NCI-H187 (cell line): ENCODE data around the gene FHOD3.

Experiments used
- DNase-seq, 2 experiments: peaks; one replicate each; lab custom pipeline; 2025; lab: John Stamatoyannopoulos, UW

FHOD3 gene

DNA sequence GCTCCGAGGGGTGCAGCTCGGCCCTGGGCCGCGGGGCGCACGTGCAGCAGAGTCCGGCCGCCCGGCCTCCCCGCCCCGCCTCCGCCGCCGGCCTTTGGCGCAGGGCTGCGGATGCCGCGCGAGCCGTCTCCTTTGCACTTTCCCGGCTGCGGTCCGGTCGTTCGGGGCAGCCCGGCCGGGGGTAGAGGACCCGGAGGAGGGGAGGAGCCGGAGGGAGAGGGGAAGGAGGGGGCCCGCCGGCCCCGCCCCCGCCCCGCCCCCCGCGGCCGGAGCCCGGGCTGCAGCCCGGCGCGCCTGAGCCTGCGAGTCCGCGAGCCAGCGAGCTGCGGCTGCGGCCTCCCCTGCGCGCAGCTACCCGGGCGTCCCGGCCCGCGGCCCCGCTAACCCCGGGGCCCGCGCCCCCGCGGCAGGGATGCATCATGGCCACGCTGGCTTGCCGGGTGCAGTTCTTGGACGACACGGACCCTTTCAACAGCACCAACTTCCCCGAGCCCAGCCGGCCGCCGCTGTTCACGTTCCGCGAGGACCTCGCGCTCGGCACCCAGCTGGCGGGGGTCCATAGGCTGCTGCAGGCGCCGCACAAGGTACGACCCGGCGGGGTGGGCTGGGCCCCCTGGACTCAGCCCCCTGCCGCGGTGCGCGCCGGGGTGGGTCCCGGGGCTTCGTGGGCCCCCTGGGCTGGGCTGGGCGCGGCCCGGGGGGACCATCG, at the start of gene FHOD3:
TSS of gene FHOD3 (plus strand) at position 297 of the 709 bp plus-strand sequence. CDS start at position 420, 123 bp downstream.
- DNase-seq = no peak

DNA sequence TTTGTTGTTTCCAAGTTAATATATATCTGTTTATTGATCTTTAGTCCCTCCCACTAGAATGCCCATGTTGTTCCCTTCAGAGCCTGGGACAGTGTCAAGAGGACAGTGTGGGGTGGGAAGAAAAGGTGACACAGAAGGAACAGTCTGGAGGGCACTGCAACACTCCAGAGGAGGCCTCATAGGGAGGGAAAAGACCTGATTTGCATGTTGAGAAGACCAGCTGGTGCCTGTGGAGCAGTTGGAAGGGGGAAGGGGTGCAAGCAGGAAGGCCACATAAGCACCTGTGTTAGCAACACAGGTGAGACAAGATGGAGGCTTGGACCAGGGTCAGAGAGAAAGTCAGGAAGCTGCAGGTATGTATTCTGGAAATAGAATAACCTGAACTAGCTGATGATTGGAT, 48.1 kb upstream of the FHOD3 start:
- no peak for DNase-seq

DNA sequence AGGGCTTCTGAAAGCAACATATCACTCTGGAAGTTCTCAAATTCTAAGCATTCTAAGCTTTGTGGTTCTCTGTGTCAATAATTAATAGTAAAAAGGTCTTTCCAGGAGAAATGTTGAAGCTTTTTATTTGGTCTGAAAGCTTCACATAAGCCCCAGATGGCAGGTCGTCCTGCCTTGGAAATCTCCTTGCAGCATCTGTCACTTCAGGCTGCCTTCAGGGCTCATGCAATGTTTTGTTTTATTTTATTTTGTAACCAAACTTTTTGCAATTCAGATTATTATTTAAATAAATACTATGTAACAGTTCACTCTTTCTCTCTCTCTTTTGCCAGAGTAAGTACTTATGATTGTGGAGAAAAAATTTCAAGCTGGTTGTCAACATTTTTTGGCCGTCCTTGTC, 46.7 kb upstream of the FHOD3 start:
- no peak for DNase-seq

DNA sequence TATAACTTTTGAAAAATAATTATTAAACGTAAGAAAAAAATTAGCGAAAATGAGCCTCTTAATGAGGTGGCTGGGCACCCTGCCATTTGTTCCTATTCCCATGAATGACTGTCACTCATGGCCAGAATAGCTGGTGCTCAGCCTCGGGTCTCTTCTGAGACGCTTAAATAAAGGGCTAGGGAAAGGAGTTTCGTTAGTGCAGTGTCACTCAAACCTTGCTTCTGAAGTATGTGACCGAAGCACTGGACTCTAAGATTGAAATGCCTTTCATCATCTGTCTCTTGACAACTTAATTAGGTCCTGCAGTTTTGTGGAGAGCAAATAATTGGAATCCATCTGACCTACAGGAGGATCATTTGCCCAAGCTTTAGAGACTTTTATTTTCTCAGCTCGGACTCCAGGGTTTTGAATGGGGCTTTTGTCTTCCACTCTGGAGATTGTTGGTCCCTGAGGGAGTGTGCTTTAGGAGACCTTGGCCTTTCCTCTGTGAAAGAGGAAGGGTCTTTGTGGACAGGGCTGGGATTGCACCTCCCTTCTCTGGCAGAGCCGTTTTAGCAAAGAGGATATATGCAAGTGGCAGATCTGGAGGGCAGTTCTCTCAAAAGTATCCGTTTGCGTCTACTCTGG, 42.3 kb upstream of the FHOD3 start:
- DNase-seq = no peak

- no peak for DNase-seq
Observed at GRCh38 chr18:36256094-36256493, 41.4 kb upstream of the FHOD3 start.

DNA sequence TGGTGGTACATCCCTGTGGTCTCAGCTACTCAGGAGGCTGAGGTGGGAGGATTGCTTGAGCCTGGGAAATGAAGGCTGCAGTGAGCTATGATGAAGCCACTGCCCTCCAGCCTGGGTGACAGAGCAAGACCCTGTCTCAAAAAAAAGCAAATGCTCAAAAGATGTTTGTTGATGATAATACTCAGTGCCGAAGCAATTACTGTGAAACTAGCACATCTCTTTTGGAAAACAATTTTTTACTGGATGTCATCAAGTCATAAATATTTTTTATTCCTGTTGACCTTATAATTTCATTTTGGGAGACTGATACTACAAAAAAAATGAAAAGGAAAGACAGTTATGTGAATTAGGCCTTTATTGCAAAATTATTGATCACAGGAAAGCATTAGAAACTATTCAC, 34.5 kb upstream of the FHOD3 start:
- no peak for DNase-seq

GRCh38 chr18:36264283-36264682, 33.2 kb upstream of the FHOD3 start:
- no peak for DNase-seq

DNA sequence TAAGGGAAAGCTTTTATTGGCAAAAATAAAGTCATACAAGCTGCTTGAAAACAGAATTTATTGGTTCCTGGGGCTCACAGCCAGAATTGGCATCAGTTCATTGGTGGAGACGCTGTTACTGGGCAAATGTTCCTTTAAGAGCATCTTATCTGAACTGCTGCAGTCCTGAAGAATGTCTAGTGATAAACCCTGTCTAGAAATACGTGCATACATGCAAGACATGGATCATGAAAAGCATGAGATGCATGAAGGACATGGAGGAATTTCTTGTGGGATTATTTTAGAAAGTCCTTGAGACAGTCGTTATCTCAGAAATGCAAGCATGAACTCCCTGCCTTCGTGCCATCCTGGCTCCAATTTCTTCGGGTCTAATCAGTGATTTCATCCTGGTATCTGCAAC, 32.5 kb upstream of the FHOD3 start:
- DNase-seq = no peak

GRCh38 chr18:36269157-36269556, 28.4 kb upstream of the FHOD3 start:
- no peak for DNase-seq

DNA sequence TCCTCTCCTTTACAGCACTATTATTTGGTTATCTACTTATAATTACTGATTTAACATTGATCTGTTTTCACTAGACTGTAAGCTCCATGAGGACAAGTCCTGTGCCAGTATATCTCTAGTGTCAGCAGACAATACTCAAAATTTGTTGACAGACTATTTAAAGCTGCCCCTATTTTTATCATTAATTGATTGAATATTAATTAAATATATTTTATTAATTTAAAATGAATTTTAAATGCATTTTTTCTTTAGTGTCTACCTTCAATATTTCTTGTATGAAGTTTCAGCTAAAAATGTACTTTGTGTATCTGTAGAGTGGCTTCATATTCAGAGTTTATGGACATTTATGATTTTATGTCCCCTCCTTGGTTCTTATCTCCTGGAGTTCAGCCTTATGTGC, 26.4 kb upstream of the FHOD3 start:
- no peak for DNase-seq

DNA sequence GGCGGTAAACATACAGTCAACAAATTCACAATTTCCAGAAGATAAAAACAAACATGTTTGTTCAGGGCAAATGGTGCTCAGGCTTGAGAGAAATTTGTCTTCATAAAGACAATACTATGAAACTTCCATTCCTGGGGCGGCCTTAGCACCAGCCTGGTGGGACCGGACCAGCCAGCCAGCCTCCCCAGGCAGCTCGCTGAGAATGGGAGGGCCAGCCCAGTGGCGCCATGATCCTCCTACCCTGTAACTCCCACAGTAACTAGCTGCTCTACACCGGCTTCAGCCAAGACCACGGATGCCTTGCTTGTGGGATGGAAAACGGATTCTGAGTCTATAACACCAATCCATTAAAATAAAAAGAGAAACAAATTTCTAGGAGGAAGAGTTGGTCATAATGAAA, 24.2 kb upstream of the FHOD3 start:
- DNase-seq = no peak

DNA sequence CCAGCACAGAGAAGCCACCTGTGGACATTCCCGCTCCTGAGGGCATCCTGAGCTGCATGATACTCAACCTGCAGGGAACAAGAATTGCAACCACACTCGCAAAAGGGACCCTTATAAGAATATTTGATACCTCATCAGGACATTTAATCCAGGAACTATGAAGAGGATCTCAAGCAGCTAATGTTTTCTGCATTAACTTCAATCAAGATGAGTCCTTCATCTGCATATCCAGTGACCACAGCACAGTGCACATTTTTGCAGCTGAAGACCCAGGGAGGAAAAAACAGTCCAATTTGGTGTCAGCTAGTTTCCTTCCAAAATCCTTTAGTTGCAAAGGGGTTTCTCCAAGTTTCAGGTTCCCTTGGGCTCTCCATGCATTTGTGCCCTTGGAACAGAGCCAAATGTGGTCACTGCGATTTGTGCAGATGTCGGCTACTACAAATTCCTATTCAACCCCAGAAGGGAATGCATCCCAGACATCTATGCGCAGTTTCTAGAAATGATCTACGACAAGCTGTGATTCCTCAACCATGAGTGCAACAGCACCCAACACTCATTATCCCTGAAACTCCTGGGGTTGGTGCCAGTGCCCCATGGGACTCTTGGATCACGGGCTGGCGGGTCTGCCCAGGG, 23.3 kb upstream of the FHOD3 start:
- DNase-seq = no peak

GRCh38 chr18:36275561-36275960, 22.0 kb upstream of the FHOD3 start:
- DNase-seq = no peak

GRCh38 chr18:36279001-36279400, 18.5 kb upstream of the FHOD3 start:
- no peak for DNase-seq

GRCh38 chr18:36281936-36282335, 15.6 kb upstream of the FHOD3 start:
- DNase-seq = no peak

GRCh38 chr18:36283448-36283847, 14.1 kb upstream of the FHOD3 start:
- DNase-seq = no peak

GRCh38 chr18:36284268-36284667, 13.2 kb upstream of the FHOD3 start:
- DNase-seq = no peak

GRCh38 chr18:36284671-36285295, 12.7 kb upstream of the FHOD3 start:
- peak in 1 of 2 experiments; percentile 10 for DNase-seq

GRCh38 chr18:36287653-36288052, 9.9 kb upstream of the FHOD3 start:
- DNase-seq = no peak

DNA sequence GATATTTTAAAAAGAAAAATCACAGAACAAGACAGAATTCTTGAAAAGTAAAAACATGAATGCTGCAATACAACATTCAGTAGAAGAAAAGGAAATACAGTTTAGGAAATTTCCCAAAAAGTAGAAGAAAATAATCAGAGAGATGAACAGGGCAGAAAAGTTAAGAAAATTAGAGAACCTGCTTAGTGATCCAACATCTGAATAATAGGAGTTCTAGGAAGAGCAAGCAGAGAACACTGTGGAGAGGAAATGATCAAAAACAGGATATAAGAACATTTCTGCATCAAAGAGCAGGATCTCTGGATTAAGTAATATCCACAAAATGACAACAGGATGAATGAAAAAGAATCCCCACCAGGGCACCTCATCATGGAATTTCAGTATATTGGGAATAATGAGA, 8.8 kb upstream of the FHOD3 start:
- no peak for DNase-seq

- no peak for DNase-seq
Observed at GRCh38 chr18:36294031-36294430, 3.5 kb upstream of the FHOD3 start.

- no peak for DNase-seq
Observed at GRCh38 chr18:36295214-36295613, 2.3 kb upstream of the FHOD3 start.

GRCh38 chr18:36295880-36296301, 1.6 kb upstream of the FHOD3 start:
- DNase-seq = no peak
